Left hindlimb (tissue), 1 donor: ENCODE measurements around the gene JTB.
"Not testable (repeated sequence)": the region's sequence is repeated elsewhere in the genome, so short reads cannot be mapped to it uniquely, and the experiment has no call there.

Experiments
- DNase-seq: peaks from one replicate; pipeline ENCODE4 v3.0.0-alpha.2; 2018

The JTB gene

DNA sequence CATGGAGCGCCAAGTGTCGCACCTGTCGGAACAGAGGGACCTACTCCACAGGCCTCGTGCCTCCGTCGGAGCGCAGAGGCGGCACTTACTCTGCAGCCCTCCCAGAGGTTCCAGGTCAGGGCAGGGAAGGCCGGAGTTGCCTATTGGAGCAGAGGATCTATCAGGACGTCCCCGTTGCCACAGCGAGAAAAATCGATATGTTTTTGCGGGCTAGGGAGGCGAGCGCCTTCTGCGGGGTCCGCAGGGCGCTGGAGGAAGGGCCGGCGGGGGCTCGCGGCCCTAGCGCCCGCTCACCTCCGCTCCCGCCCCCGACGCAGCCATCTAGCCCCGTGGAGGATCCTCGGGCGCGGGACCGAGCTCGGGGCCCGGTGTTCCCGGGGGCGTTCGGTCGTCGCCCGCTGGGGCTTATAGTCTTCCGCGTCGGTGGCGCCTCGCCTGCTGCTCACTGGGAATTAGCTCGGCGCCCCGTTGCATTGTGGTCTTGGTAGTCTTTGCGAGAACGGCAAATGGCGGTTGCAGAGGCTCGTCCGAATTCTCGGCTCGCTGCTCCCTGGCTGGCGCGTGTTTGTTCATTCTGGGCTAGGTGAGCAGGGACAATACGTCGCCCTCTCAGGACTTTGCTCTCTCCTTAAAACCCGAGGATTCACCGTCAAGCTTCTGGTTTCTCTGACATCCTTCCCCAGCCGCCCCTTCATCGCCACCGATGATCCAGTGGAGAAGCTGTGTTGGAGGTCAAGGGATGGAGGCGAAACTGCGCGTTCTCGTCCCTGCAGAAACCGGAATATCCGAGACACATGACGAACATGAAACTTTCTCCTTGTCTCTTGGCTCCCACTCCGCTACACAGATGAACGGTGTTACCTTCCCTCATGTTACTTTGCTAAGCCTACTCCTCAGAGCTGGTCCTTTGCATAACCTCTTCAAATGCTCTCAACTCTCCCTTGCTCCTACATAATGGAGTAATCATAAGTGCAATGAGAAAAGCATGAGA lies at the start of gene JTB:
Gene JTB (minus strand): TSS at position 425 of the 991 bp plus-strand sequence. CDS start 422 bp downstream, at position 3.
- DNase-seq = peak; percentile 91

DNA sequence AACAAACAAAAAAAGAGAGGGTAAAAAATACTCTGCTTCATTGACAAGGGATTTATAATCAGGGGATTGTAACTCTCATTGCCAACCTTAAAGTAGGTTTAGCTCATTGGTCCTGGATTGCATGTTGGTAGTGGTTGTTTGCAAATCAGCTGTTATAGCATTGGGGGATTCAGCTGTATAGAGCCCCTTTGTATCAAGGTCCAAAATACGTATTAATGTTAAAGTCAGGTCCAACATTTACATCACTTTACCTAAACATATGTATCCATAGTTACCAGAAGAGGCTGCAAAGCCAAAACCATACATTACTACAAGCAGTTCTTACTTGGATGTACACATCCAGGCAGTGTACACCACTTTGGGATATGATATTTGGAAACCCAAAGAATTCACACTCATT lies 42.5 kb upstream of the JTB start:
- no peak for DNase-seq

DNA sequence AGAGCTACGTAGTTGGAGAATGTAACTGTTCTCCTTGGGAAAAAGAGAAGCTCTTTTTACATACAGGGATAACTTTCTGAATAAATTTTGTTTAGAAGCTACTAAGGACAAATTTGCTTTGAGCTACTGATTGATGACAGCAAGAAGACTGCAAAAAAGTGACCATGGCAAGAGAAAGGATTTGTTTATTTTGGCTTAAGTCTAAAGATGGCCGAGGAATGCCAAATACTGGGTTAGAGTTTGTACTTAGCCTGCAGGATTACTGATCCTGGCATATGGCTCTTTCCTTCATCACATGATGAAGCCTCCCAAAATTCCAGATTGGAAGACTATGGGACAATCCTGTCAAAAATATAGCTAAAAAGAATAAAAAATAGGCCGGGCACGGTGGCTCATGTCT lies 41.8 kb upstream of the JTB start:
- no peak for DNase-seq

DNA sequence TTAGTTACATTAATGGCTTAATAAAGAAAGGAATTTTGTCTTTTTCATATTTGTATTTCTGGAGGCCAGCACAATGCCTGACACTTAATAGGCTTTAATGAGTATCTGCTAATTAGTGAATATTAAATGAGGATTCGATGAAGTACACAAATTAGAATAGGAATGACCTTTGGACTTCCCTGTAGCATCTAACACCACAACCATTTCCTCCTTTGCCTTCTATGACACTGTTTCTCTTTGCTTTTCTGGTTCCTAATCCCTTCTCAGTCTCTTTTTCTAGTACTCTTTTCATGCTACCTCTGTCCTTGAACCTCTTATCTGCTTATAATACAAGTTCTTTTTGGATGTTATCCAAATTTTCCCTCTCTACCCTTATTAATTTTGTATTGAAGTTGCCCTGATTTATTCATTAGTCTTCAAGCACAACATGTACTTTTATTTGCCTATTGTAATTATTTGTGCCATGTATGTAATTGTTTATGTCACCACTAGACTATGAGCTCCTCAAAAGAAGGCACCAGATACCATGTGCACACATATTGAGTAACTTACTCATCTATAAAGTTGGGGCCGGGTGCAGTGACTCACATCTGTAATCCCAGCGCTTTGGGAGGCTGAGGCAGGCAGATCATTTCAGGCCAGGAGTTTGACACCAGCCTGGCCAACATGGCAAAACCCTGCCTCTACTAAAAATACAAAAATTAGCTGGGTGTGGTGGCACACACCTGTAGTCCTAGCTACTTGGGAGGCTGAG lies 36.9 kb upstream of the JTB start:
- no peak for DNase-seq

DNA sequence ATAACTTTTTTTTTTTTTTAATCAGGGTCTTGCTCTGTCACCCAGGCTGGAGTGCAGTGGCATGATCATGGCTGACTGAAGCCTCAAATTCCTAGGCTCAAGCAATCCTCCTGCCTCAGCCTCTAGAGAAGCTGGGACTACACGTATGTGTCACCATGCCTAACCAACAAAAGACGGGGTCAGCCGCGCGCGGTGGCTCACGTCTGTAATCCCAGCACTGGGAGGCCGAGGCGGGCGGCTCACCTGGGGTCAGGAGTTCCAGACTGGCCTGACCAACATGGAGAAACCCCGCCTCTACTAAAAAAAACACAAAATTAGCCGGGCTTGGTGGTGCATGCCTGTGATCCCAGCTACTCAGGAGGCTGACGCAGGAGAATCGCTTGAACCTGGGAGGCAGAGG lies 35.1 kb upstream of the JTB start:
- DNase-seq = not testable (repeated sequence)

DNA sequence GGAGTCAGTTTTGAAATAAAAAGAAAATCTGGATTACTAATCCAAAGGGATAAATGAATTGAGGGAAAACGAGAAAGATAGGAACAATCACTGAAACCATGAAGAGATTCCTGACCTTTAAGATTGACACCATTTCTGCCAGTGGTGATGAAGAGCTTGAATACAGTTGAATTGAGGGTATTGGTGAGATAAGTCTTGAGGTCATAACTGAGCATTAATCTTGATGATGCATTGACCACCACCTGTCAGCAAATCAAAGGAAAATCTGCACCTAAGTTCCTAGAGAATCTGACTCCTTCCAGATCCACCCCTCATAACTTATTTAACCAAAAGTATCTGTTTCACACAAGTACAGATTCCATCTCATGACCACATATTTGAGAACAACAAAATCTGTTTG lies 34.7 kb upstream of the JTB start:
- DNase-seq = no peak

DNA sequence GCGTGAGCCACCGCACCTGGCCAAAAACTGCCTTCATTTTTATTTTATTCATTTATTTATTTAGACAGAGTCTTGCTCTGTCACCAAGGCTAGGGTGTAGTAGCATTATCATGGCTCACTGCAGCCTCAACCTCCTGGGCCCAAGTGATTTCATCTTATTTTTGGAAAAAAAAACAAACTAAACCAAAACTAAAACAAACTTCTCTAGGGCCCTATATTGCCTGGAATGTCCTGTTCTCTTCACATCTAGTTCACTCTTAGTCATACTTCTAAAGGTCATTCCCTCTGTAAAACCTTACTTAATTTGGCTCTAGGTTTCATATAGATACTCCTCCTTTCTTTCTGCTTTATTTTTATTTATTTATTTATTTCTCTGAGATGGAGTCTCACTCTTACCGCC lies 28.7 kb upstream of the JTB start:
- DNase-seq = no peak

DNA sequence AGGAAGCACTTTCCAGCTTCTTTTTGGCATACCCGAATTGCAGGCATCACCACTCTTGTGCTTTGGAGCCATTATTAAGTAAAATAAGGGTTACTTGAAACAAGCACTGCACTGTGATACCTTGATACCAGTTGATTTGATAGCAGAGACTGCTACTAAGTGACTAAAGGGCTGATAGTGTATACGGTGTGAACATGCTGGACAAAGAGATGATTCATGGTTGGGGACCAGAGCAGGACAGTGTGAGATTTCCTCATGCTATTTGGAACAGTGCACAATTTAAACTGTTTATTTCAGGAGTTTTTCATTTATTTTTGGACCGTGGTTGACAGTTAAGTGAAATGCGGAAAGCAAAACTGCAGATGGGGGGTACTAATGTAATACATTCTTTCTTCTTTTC lies 22.9 kb upstream of the JTB start:
- DNase-seq = no peak

DNA sequence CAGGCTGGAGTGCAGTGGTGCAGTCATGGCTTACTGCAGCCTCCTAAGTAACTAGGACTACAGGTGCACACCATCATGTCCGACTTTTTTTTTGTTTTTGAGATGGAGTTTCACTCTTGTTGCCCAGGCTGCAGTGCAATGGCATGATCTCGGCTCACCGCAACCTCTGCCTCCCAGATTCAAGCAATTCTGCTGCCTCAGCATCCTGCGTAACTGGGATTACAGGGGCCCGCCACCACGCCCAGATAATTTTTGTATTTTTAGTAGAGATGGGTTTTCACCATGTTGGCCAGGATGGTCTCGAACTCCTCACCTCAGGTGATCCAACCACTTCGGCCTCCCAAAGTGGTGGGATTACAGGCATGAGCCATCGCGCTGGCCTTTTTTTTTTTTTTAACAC lies 19.4 kb upstream of the JTB start:
- DNase-seq = not testable (repeated sequence)

DNA sequence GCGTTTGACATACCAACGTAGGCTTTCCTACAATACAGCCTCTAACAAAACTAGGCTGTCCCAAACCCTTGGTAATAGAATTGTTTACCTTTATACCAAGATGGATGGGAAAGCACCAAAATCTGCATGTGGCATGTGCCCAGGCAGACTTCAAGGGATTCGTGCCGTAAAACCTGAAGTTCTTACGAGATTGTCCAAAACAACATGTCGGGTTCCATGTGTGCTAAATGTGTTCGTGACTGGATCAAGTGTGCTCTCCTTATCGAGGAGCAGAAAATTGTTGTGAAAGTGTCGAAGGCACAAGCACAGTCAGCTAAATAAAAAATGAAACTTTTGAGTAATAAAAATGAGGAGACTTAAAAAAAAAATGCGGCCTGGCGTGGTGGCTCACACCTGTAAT lies 18.2 kb upstream of the JTB start:
- DNase-seq = no peak

DNA sequence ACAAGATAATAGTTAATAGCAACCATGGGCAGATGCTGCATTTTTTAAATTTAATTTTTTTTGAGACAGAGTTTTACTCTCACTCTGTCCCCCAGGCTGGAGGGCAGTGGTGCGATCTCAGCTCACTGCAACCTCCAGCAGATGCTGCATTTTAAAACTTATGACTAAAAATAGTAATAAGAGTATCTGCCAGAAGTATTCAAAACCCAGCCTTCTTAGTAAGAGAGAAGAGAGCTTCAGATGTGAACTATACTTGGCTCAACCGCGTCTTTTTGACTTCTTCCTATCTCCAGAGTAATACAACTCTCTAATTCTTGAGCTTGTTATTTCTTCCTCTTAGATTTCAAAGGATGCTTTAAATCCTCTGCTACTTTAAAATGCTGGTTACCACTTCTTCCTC lies 17.7 kb upstream of the JTB start:
- no peak for DNase-seq

DNA sequence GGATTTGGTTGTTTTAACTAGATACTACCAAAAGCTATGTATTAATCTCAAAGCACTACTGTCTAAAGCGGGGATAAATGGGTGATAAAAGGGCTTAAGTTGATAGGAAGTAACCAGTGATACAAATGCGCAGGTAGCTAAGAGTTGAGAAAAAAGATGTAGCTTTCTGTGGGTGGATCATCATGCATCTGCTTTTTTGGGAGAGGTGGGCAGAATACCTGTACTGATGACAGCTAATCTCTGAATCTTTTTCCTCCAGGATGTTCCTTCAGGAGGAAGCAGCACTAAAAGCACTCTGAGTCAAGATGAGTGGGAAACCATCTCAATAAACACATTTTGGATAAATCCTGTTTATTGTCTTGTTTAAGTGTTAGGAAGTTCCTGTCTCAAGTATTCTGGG lies 14.3 kb upstream of the JTB start:
- no peak for DNase-seq

DNA sequence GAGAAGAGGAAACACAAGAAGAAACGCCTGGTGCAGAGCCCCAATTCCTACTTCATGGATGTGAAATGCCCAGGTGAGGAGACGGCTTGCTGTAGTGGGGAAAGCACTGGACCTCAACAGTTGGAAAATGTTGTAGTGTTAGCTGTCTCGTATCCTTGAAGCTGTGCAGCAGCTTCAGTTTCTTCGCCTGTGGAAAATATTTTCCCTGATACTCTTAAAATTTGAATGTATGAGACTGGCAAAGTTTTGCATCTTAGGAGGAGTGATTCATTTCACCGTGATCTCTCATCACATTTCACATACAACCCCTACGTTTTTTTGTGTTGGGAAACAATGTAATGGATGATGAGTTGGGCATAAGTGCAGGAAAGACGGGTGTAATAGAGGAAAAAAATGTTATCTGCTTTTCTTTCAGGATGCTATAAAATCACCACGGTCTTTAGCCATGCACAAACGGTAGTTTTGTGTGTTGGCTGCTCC lies 13.7 kb upstream of the JTB start:
- DNase-seq = no peak

DNA sequence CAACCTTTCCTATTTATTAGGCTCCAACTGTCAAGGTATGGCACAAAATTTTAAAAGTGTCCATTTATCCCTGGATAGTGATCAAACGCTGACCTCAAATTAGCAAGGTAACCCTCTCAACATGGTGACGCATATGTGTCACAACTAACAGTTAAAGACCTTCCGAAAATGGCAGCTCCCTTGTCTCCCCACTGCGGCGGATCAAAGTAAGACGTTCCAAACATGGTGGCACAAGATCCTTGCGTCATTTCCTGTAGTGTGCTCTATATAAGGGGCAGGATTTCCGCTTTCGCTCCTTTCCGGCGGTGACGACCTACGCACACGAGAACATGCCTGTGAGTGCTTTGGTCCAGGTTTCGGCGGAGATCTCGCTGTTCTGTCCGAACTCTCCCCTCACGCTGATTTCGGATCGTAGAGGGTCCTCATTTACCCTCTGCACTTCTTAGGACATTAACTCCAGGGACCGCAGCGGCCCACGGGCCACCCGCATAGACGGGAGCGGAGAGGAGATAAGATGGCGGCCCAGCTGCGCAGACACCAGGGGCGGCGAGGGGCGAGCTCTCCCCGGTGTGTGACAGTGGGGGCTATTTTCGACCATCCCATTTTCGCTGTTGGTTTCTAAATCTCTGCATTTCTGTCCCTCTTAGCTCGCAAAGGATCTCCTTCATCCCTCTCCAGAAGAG lies 13.1 kb upstream of the JTB start, which contains the start of gene RPS27:
Gene RPS27 (plus strand): TSS at position 295 of the 683 bp plus-strand sequence. CDS start 35 bp downstream, at position 330.
- DNase-seq = peak; percentile 94

DNA sequence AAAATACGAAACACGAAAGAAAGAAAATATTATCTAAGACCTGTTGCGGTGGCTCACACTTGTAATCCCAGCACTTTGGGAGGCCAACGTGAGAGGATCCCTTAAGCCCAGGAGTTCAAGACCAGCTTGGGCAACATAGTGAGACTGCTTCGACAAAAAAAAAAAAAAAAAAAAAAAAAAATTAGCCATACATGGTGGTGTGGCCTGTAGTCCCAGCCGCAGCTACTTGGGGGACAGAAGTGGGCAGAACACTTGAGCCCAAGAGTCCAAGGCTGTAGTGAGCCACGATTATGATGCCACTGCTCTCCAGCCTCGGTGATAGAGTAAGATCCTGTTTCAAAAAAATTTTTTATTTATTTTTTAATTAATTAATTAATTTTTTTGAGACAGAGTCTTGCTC lies 10.1 kb upstream of the JTB start:
- no peak for DNase-seq

DNA sequence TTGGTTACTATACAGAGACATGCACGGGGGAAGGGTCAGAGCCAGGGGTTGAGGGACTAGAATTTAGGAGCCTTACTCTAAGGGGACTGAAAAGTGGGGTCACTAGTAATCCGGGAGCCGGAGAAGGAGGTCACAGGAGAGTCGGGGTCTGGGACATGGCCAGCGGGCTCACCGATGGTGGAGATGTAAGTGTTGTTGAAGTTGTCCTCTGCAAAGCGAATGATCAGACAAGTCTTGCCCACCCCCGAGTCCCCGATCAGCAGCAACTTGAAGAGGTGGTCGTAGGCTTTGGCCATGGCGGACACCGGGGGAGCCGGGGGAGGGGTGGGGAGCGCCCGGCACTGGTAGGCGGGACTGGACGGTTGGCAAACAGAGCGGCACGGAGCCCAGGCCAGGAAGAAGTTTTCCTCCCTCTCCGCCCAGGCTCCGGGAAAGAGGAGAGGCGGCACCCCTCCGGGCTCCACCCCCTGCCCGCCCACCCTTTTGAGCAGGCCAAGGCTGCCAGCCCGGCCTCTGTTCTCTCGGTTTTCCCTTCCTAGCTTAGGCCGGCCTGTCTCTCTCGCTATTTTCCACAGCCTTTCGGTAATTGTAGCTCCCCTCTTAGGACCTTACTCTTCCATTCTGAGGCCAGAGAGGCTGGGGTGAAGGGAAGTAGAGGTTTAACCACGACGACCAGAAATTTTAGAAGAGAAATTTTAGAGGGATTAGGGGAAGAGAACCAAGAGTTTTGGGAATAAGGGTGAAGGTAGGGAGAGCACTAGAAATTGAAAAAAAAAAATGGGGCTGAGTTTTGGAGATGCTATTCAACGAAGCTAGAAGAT lies 8.7 kb upstream of the JTB start, which contains the start of gene RAB13:
Gene RAB13 (minus strand): TSS at position 399 of the 821 bp plus-strand sequence. CDS start 103 bp downstream, at position 296.
- peak; percentile 95 for DNase-seq

DNA sequence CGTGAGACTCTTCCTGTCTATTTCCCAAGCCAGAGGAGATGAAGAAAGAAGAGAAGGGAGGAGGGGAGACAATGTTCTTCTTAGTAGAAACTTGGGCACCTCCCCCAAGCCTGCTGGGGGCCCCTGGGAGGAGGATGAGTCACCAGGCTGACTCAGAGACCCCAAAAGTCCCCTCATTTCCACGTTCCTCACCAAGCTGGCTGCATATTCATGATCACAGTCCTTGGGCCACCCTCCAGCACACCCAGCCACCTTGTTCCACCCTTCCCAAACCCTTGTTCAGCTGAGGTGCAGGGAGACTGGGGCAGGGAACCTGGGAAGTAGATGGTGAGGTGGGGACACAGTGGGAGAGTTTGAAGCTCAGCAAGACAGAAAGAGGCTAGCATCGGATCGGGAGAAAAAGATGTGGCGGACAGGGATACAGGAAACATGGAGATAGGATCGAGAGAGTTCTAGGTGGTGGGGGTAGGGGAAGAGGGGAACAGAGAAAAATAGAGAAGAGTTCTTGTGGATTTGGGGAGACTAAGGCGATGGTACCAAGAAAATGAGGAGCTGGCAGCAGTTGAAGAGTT lies 8.0 kb upstream of the JTB start:
- DNase-seq = peak; percentile 64

DNA sequence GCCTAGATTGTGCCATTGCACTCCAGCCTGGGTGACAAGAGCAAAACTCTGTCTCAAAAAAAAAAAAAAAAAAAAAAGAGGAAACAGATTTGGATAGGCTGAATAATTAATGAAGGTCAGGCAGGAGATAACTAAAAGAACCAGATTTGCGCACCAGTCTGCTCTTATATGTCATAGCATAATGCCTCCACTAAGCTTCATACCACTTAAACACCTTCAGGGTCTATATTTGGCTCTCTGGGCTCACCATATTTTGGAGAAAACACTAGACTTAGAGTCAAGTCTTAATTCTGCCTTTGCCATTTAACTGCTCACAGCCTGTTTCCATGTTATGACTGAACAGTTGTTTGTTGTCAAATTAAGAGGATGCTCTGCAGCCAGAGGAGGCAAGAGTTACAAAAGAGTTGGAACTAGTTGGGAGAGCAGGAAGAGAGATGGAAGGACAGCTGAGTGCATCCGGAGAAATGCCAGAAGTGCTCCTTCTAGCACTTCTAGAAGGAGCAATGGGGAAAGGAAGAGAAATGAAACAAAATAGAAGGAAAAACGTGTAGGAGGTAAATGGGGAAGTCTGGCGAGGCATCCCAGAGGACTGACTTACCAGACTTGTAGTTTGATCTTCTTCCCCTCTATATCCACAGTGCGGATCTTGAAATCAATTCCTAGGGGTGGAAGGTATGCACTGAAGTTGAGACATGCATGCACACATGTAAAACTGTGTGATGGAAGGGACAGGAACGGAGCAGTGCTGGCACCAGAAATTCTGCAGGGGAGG lies 6.8 kb upstream of the JTB start:
- no peak for DNase-seq

DNA sequence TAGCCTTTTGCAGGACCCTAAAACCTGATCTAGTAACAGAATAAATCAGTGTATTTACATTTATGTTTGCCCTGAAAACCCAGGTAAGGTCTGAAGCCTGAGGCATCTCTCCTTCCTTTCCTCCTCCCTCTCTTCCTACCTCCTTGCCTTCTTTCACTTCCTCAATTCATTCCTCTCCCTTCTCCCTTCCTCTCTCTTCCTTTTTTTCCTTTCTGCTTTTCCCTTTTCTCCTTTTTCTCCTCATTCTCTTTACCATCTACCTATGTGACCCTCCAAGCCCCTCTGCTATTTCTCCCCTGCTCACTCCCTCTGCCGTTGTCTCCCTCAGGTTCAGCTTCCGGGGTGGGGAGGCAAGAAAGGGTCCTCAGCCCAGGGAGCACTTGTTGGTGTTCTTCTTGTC lies 4.3 kb upstream of the JTB start:
- not testable (repeated sequence) for DNase-seq

DNA sequence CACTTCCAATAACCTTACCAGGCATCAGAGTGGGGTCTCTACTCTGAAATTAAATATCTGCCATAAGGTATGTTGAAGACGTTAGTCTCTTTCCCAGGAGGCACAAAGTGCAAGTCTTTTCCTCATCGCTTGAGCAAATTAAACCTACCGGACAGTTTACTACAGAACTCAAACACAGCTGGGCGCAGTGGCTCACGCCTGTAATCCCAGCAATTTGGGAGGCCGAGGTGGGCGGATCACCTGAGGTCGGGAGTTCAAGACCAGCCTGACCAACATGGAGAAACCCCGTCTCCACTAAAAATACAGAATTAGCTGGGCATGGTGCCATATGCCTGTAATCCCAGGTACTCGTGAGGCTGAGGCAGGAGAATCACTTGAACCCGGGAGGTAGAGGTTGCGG lies 1.6 kb upstream of the JTB start:
- DNase-seq = not testable (repeated sequence)
